IPS DF 4.7 (cell line): ENCODE data around the gene TSPEAR.
"Not testable (repeated sequence)": the region's sequence is repeated elsewhere in the genome, so short reads cannot be mapped to it uniquely, and the experiment has no call there.

Experiments used
- DNase-seq: peaks from one replicate; pipeline ENCODE4 v3.0.0-alpha.2; 2013; ENCODE audit warnings: low spot score; ENCODE audit errors: extremely low read depth

The TSPEAR gene

GRCh38 chr21:44656868-44657267 lies 54.5 kb downstream of the TSPEAR start:
- no peak for DNase-seq

- no peak for DNase-seq
Observed at GRCh38 chr21:44654576-44655175, 56.7 kb downstream of the TSPEAR start, which contains the start of gene KRTAP12-4. KRTAP12-4 (minus strand) TSS chr21:44654659; CDS start chr21:44654614, 45 bp downstream.

GRCh38 chr21:44653656-44654575 lies 57.5 kb downstream of the TSPEAR start:
- DNase-seq = no peak

- DNase-seq = no peak
Observed at GRCh38 chr21:44653123-44653522, 58.2 kb downstream of the TSPEAR start.

- DNase-seq = no peak
Observed at GRCh38 chr21:44650973-44651675, 60.2 kb downstream of the TSPEAR start.

GRCh38 chr21:44650265-44650972 lies 61.0 kb downstream of the TSPEAR start:
- no peak for DNase-seq

- DNase-seq = no peak
Observed at GRCh38 chr21:44649521-44650100, 61.8 kb downstream of the TSPEAR start.

- DNase-seq = no peak
Observed at GRCh38 chr21:44648557-44649311, 62.6 kb downstream of the TSPEAR start.

- DNase-seq = no peak
Observed at GRCh38 chr21:44647222-44647552, 64.2 kb downstream of the TSPEAR start.

- DNase-seq = not testable (repeated sequence)
Observed at GRCh38 chr21:44646366-44647221, 64.8 kb downstream of the TSPEAR start, which contains the start of gene KRTAP10-11. KRTAP10-11 (plus strand) TSS chr21:44646414; CDS start chr21:44646459, 45 bp downstream.

GRCh38 chr21:44644878-44645277 lies 66.5 kb downstream of the TSPEAR start:
- DNase-seq = no peak

- no peak for DNase-seq
Observed at GRCh38 chr21:44643741-44644310, 67.5 kb downstream of the TSPEAR start.

GRCh38 chr21:44640761-44641160 lies 70.6 kb downstream of the TSPEAR start:
- no peak for DNase-seq

- DNase-seq = no peak
Observed at GRCh38 chr21:44639331-44639655, 72.1 kb downstream of the TSPEAR start.

- not testable (repeated sequence) for DNase-seq
Observed at GRCh38 chr21:44638506-44639330, 72.7 kb downstream of the TSPEAR start.

GRCh38 chr21:44637851-44638348 lies 73.5 kb downstream of the TSPEAR start:
- not testable (repeated sequence) for DNase-seq

- no peak for DNase-seq
Observed at GRCh38 chr21:44637018-44637850, 74.1 kb downstream of the TSPEAR start, which contains the start of gene KRTAP10-10. KRTAP10-10 (plus strand) TSS chr21:44637356; CDS start chr21:44637418, 62 bp downstream.
